GM12875 (cell line): ENCODE results near the gene PDLIM4.

ENCODE experiments used
- H3K4me3 ChIP-seq: one replicate; pipeline ENCODE4 v1.5.1; 2011; ENCODE audit warnings: low read depth, low read length, control low read depth
- CTCF ChIP-seq: IDR thresholded peaks from 2 replicates; pipeline ENCODE4 v1.5.1; 2011; ENCODE audit warnings: low read depth, mild to moderate bottlenecking, control low read depth, inconsistent platforms, low read length, moderate library complexity, borderline replicate concordance; ENCODE audit not compliant: insufficient read depth

Gene PDLIM4

GRCh38 chr5:132233811-132234683 is 23.4 kb upstream of the PDLIM4 start:
- no peak overlapping the region for H3K4me3 ChIP-seq
- no peak for TF ChIP-seq CTCF

- no peak for TF ChIP-seq CTCF
- H3K4me3 ChIP-seq: no peak overlapping the region
Observed at GRCh38 chr5:132234684-132235062, 22.8 kb upstream of the PDLIM4 start.

GRCh38 chr5:132235340-132235739 is 22.2 kb upstream of the PDLIM4 start:
- no peak overlapping the region for H3K4me3 ChIP-seq
- TF ChIP-seq CTCF: no peak

GRCh38 chr5:132237141-132237540 is 20.4 kb upstream of the PDLIM4 start:
- H3K4me3 ChIP-seq: no peak overlapping the region
- no peak for TF ChIP-seq CTCF

GRCh38 chr5:132237670-132238069 is 19.8 kb upstream of the PDLIM4 start:
- no peak for TF ChIP-seq CTCF
- H3K4me3 ChIP-seq: no peak overlapping the region

GRCh38 chr5:132238169-132238744 is 19.2 kb upstream of the PDLIM4 start:
- H3K4me3 ChIP-seq: no peak overlapping the region
- peak; percentile 86 for TF ChIP-seq CTCF
